Epithelial cell of proximal tubule (primary cell): ENCODE data around the gene NRP2. TPM values are rescaled to one million over a fixed set of nuclear protein-coding genes. Genes with fewer than 3 reads are reported as not detected.

Source experiments
- DNase-seq: peaks from one replicate; pipeline ENCODE4 v3.0.0-alpha.2; 2011; ENCODE audit warnings: low read depth
- H3K4me3 ChIP-seq: 2 replicates; pipeline ENCODE4 v1.5.1; 2011; ENCODE audit warnings: low read depth, mild to moderate bottlenecking, low read length
- total RNA-seq: library from RNA; depleted of rRNA; stranded (reverse); fragments of >200 nt; gene quantifications from 2 replicates; pipeline ENCODE4 v1.2.3, GENCODE V29; 2015
- TF ChIP-seq, protein P1 (sequence below): conservative IDR thresholded peaks from 2 replicates; pipeline ENCODE4 v1.5.1; 2012; ENCODE audit warnings: low read depth, mild to moderate bottlenecking, low read length

Gene NRP2
- total RNA-seq, 1 donor from 2014 or later, result 36.5 TPM

- no peak for DNase-seq
- TF ChIP-seq, protein P1, sequence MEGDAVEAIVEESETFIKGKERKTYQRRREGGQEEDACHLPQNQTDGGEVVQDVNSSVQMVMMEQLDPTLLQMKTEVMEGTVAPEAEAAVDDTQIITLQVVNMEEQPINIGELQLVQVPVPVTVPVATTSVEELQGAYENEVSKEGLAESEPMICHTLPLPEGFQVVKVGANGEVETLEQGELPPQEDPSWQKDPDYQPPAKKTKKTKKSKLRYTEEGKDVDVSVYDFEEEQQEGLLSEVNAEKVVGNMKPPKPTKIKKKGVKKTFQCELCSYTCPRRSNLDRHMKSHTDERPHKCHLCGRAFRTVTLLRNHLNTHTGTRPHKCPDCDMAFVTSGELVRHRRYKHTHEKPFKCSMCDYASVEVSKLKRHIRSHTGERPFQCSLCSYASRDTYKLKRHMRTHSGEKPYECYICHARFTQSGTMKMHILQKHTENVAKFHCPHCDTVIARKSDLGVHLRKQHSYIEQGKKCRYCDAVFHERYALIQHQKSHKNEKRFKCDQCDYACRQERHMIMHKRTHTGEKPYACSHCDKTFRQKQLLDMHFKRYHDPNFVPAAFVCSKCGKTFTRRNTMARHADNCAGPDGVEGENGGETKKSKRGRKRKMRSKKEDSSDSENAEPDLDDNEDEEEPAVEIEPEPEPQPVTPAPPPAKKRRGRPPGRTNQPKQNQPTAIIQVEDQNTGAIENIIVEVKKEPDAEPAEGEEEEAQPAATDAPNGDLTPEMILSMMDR, result no peak
- no peak overlapping the region for H3K4me3 ChIP-seq
Measured at GRCh38 chr2:205785507-205786260, 103.4 kb downstream of the NRP2 start.

DNA sequence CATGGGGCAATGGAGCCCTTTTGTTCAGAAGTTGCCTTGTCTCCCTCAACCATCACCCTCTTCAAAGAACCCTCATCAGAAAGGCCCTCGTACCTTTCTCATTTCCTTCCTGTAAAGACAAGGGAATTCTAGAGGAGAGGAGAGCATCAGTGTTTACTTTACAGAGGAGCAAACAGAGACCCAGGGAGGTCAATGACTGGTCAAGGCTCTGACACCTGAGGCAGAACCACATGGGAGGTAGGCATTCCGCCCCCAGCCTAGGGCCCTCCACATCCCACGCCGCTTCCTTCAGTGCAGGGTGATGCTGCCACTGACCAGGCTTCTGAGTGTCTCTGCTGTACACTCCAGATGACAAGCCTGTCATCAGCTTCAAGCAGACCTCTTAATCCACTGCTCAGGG is 104.7 kb downstream of the NRP2 start:
- no peak overlapping the region for H3K4me3 ChIP-seq
- no peak for DNase-seq
- TF ChIP-seq, protein P1, result no peak

DNA sequence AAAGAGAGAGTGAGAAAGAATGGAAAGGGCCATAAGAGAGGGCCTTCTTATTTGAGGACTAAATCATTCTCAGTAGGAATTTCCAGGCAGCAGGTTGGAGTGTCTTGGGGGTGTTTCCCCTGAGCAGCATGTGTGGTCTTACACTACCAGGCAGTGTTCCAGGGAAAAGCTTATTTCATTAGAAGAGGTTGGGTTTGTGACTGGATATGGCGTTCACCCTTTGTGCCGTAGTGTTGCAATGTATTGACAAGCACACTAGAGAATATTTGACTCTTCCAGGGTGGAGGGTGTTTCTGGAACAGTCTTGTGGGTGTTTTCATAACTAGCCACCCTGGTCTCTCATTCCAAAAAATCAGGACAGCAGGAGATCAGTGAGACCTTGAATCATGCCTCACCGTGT is 105.5 kb downstream of the NRP2 start:
- DNase-seq, result no peak
- TF ChIP-seq, protein P1, result no peak
- H3K4me3 ChIP-seq, result no peak overlapping the region

DNA sequence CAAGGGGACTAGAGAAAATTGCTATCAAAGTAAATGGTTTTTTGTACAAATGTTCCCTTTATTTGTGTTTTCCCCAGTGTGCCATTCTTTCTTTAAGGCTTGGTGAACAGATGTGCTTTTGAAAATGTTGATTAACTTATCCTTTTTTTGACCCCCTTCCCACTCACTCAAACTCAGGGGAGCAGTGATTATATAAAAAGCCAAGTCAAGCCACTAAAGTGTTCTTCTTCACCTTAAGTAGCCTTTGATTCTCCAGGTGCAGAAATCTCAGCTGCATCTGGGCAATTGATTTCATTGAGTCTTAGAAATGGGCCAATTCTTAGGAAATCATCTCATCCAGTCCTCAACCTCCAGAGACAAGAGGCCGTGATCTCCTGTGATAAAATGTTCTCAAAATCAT is 107.6 kb downstream of the NRP2 start:
- DNase-seq, result no peak
- TF ChIP-seq, protein P1, result no peak
- no peak overlapping the region for H3K4me3 ChIP-seq

DNA sequence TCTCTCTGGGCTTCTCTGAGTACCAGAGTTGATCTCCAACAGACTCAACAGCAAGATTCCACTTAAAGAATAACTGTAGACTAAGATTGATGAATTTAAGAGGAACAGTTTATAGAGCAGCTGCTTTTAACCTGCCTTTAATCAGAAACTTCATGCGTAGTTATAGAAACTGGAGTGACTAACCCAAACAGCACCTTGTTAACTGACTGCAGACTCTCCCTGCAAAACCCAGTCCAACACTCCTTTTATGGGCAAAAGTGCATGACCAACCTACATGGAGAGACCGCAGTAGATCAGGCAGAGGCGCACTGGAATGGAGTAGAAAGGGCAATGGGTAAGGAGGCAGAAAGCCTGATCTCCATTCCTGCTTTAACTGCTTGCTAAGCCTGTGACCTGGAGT is 110.6 kb downstream of the NRP2 start:
- no peak for DNase-seq
- TF ChIP-seq, protein P1, result no peak
- H3K4me3 ChIP-seq, result no peak overlapping the region

GRCh38 chr2:205796805-205797313 is 114.6 kb downstream of the NRP2 start:
- no peak for DNase-seq
- TF ChIP-seq, protein P1, result no peak
- no peak overlapping the region for H3K4me3 ChIP-seq

GRCh38 chr2:205797866-205798265 is 115.6 kb downstream of the NRP2 start:
- H3K4me3 ChIP-seq, result no peak overlapping the region
- TF ChIP-seq, protein P1, result no peak
- no peak for DNase-seq
